ENCODE results near the gene RET.

Gene RET

GRCh38 chr10:43121444-43121843 is 44.6 kb downstream of the RET start:
- peak; percentile 54 for DNase-seq (ENCODE audit: low read depth)

- no peak for DNase-seq (ENCODE audit: low read depth)
Measured at GRCh38 chr10:43122096-43122495, 45.2 kb downstream of the RET start.

- no peak for DNase-seq (ENCODE audit: low read depth)
Measured at GRCh38 chr10:43122826-43123225, 46.0 kb downstream of the RET start.

- DNase-seq (ENCODE audit: low read depth) = no peak
Measured at GRCh38 chr10:43123361-43124093, 46.7 kb downstream of the RET start.

GRCh38 chr10:43124094-43124521 is 47.2 kb downstream of the RET start:
- DNase-seq (ENCODE audit: low read depth) = no peak

- DNase-seq (ENCODE audit: low read depth) = peak; percentile 57
Measured at GRCh38 chr10:43124574-43125273, 47.9 kb downstream of the RET start.

- no peak for DNase-seq (ENCODE audit: low read depth)
Measured at GRCh38 chr10:43125274-43125845, 48.5 kb downstream of the RET start.

GRCh38 chr10:43125881-43126731 is 49.2 kb downstream of the RET start:
- DNase-seq (ENCODE audit: low read depth) = no peak

- DNase-seq (ENCODE audit: low read depth) = no peak
Measured at GRCh38 chr10:43126759-43127424, 50.0 kb downstream of the RET start.

- no peak for DNase-seq (ENCODE audit: low read depth)
Measured at GRCh38 chr10:43127442-43127841, 50.6 kb downstream of the RET start.

- DNase-seq (ENCODE audit: low read depth) = no peak
Measured at GRCh38 chr10:43128331-43128730, 51.5 kb downstream of the RET start.

- peak; percentile 97 for DNase-seq (ENCODE audit: low read depth)
Measured at GRCh38 chr10:43128958-43129706, 52.3 kb downstream of the RET start.

- no peak for DNase-seq (ENCODE audit: low read depth)
Measured at GRCh38 chr10:43130770-43131171, 53.9 kb downstream of the RET start.

- DNase-seq (ENCODE audit: low read depth) = no peak
Measured at GRCh38 chr10:43131256-43131655, 54.4 kb downstream of the RET start.

- no peak for DNase-seq (ENCODE audit: low read depth)
Measured at GRCh38 chr10:43131906-43132305, 55.0 kb downstream of the RET start.

- DNase-seq (ENCODE audit: low read depth) = no peak
Measured at GRCh38 chr10:43132867-43133787, 56.3 kb downstream of the RET start.

- DNase-seq (ENCODE audit: low read depth) = no peak
Measured at GRCh38 chr10:43134126-43134905, 57.4 kb downstream of the RET start.

- DNase-seq (ENCODE audit: low read depth) = no peak
Measured at GRCh38 chr10:43135064-43135463, 58.2 kb downstream of the RET start.

- DNase-seq (ENCODE audit: low read depth) = no peak
Measured at GRCh38 chr10:43135656-43136055, 58.8 kb downstream of the RET start.

Data from fibroblast of gingiva (primary cell).